H4 (cell line): ENCODE data around the gene MACROD2. TPM values are rescaled to one million over a fixed set of nuclear protein-coding genes. Genes with fewer than 3 reads are reported as not detected.
A peak's percentile ranks its signal among the peaks of the same experiment; 100 is the strongest.

Source experiments
- DNase-seq: peaks from one replicate; pipeline ENCODE4 v3.0.0-alpha.2; 2015; ENCODE audit warnings: low spot score
- total RNA-seq: library from RNA; depleted of rRNA; stranded (reverse); fragments of >200 nt; shearing (Covaris generic); gene quantifications from 2 replicates; pipeline ENCODE4 v1.2.3, GENCODE V29; 2014

Gene MACROD2
- total RNA-seq, 1 experiment from 2014 or later: 1.2 TPM

GRCh38 chr20:14745830-14746229 is 750.5 kb downstream of the MACROD2 start:
- no peak for DNase-seq

- no peak for DNase-seq
These were observed 755.9 kb downstream of the MACROD2 start for GRCh38 chr20:14751191-14751590.

GRCh38 chr20:14757728-14758127 is 762.4 kb downstream of the MACROD2 start:
- no peak for DNase-seq

GRCh38 chr20:14758356-14758755 is 763.0 kb downstream of the MACROD2 start:
- DNase-seq: no peak

GRCh38 chr20:14759979-14760378 is 764.7 kb downstream of the MACROD2 start:
- no peak for DNase-seq

GRCh38 chr20:14761903-14762302 is 766.6 kb downstream of the MACROD2 start:
- no peak for DNase-seq

GRCh38 chr20:14764511-14765369 is 769.4 kb downstream of the MACROD2 start:
- DNase-seq: no peak

GRCh38 chr20:14765370-14765701 is 770.0 kb downstream of the MACROD2 start:
- DNase-seq: no peak

GRCh38 chr20:14773486-14773885 is 778.2 kb downstream of the MACROD2 start:
- no peak for DNase-seq

GRCh38 chr20:14775778-14776177 is 780.5 kb downstream of the MACROD2 start:
- DNase-seq: peak; percentile 17

GRCh38 chr20:14777591-14777990 is 782.3 kb downstream of the MACROD2 start:
- DNase-seq: no peak

- DNase-seq: no peak
These were observed 782.8 kb downstream of the MACROD2 start for GRCh38 chr20:14778096-14778495.

- no peak for DNase-seq
These were observed 783.6 kb downstream of the MACROD2 start for GRCh38 chr20:14778875-14779274.

- DNase-seq: no peak
These were observed 785.2 kb downstream of the MACROD2 start for GRCh38 chr20:14780508-14780907.

GRCh38 chr20:14782731-14783130 is 787.4 kb downstream of the MACROD2 start:
- no peak for DNase-seq

GRCh38 chr20:14783766-14784165 is 788.5 kb downstream of the MACROD2 start:
- no peak for DNase-seq

- DNase-seq: no peak
These were observed 789.9 kb downstream of the MACROD2 start for GRCh38 chr20:14785065-14785743.

- no peak for DNase-seq
These were observed 794.9 kb downstream of the MACROD2 start for GRCh38 chr20:14790190-14790589.

- no peak for DNase-seq
These were observed 795.7 kb downstream of the MACROD2 start for GRCh38 chr20:14790771-14791620.

GRCh38 chr20:14792915-14793314 is 797.6 kb downstream of the MACROD2 start:
- DNase-seq: no peak

GRCh38 chr20:14799545-14800216 is 804.4 kb downstream of the MACROD2 start:
- no peak for DNase-seq
